ENCODE results near the gene MITD1.
A peak's percentile ranks its signal among the peaks of the same experiment; 100 is the strongest.
"Not testable (repeated sequence)": the region's sequence is repeated elsewhere in the genome, so short reads cannot be mapped to it uniquely, and the experiment has no call there.

The MITD1 gene

DNA sequence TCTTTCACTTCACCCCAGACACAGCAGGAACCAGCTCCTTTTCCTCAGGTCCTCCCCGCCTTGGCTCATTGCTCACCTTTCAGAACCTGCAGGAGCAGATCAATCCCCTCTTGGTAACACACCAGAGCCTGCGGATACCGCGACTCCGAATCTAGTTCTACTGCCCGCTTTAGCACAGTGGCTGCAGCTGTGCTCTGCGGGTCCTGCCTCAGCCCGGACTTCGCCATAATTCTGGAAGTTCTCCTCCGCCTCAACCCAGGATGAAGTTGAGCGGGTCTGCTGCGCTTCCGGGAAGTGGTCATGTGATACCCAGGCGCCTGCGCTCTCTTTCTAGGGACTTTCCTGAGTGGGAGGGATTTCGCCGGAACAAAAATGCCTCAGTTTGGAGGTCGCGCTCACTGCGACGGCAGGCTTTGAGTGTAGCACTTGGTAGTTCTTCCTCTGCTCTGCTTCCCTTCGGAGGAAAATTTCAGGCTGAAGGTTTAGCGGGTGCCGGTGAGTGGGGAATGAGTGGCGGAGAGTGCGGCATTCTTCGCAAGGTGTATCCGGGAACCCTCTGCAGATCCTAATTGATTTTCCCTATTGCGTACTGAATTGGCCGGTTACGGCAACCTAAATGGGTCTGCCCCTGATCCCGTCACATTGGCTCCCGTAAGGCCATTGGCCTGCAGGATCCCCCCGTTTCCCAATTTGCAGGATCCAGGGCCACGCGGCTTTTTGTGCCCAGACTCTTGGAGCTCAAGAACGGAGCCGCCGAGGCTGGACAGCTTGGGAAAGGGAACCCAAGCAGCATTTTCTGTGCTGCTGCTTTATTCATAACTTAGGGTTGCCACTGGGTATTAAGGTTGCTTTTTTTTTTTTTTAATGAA lies at the start of gene MITD1, which contains the start of gene MRPL30:
Gene MITD1 (minus strand): TSS at position 304 of the 869 bp plus-strand sequence. CDS start 77 bp downstream, at position 227.
Gene MRPL30 (plus strand): TSS at position 430 of the 869 bp plus-strand sequence. CDS start 5,020 bp downstream, outside the sequence.
- DNase-seq, result peak; percentile 85

DNA sequence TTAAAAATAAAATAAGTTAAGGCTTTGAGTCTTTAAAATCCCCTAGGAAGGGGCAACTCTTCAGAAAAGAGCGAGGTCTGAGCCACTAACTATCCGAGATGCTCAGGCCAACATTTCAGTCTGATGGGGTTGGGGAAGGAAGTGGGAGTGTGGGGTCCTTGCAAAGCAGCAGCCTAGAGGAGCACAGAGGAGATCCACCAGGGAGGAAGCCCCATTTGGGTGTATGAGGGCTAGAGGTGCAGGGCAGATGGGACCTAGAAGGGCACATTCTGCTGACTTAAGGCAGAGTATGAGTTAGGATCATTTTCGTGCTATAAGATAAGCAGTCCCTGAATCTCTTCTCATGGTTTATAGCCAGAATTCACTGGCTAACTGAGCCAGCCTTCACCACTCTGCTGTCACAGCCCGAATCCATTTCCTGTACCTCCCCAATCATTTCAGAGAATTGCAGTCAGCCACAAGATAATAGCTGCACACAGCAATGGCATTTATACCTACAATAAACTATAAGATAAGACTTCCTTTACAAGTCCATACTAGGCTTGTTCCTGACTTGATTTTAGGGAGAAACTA lies 37.2 kb upstream of the MITD1 start:
- DNase-seq, result no peak

DNA sequence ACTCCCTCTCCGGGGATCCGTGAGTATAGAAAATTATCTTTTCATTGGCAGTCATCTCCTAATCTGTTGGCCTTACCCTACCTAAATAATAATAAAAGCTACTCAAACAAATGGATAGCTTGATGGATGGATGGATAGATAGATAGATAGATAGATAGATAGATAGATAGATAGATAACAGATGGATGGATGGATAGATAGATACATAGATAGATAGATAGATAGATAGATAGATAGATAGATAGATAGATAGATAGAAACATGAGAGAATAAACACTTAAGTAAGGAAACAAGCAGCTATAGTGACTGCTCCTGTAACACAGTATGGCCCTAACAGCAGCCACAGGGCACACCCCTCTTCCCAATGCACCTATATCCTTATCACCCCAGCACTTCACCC lies 35.2 kb upstream of the MITD1 start:
- no peak for DNase-seq

DNA sequence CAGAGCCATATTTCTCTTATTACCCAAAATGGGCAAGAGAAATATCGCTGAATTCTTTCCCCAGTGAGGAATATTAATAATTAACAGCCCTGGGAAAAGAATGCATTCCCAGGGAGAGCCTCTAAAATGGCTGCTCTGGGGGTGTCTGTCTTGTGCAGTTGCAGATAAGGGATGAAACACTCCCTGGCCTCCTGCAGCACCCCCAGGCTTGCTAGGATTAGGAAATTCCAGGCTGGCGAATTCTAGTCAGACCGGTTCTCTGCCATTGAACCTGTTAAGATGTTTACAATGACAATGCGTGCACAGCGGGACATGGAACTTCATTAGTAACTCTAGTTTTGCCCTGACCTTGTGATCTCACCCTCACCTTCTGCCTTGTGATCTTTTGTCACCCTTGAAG lies 24.6 kb upstream of the MITD1 start:
- no peak for DNase-seq

DNA sequence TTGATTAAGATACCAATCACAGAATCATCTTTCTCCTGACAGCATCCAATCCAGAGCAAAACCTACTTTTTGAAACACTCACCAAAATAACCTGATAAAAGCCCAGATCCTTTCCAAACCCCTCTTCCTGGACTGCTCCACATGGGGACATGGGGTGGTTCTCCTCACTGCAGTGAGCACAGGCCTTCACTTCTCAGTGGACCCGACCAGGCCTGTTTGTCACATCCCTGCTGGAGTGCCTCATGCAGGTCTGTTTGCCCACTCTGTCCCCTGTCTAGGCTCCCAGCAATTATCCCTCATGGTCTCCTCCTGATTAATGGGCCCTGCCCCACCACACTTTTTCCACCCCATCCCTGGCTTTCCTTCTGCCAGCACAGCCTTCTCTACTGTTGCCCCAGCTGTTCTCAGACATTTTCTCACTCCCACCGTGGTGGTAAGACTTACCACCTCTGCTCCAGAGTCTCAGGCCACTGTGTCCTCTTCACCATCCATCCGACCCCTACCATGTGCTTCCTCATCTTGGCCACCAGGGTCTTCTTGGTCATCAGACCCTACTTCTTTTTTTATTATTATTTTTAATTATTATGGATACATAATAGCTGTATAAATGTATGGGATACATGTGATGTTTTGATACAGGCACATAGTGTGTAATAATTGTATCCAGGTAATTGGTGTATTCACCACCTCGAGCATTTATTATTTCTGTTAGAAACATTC lies 21.3 kb upstream of the MITD1 start:
- DNase-seq, result no peak

DNA sequence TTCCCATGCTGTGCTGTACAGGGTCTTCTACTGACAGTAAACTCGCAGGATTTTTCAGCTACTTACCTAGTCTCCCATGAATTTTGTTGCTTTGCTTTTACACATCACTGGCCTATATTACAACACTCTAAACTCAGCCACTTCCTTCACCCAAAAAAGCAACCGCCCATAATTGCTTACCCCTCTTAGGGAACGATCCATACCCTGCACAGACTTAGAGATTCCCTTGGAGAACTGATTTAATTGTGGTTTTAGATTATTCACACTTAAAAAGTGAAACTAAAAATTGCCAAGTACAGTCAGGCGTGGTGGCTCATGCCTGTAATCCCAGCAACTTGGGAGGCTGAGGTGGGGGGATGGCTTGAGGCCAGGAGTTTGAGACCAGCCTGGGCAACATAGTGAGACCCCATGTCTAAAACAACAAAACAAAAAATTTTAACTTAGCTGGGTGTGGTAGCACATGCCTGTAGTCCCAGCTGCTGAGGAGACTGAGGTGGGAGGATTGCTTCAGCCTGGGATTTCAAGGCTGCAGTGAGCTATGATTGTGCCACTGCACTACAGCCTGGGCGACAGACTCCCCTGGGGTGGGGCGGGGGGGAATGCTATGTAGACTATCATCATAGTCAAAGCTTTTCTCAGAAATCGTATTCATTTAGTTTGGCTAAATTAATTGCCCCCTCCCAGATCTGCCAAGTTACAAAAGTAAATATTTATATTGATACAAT lies 19.4 kb upstream of the MITD1 start:
- no peak for DNase-seq

- no peak for DNase-seq
Observed at GRCh38 chr2:99198103-99198841, 17.4 kb upstream of the MITD1 start.

DNA sequence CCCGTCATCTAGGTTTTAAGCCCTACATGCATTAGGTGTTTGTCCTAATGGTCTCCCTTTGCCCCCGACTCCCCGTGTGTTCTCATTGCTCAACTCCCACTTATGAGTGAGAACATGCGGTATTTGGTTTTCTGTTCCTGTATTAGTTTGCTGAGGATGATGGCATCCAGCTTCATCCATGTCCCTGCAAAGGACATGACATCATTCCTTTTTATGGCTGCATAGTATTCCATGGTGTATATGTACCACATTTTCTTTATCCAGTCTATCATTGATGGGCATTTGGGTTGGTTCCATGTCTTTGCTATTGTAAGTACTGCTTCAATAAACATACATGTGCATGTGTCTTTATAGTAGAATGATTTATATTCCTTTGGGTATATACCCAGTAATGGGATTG lies 11.5 kb upstream of the MITD1 start:
- not testable (repeated sequence) for DNase-seq

DNA sequence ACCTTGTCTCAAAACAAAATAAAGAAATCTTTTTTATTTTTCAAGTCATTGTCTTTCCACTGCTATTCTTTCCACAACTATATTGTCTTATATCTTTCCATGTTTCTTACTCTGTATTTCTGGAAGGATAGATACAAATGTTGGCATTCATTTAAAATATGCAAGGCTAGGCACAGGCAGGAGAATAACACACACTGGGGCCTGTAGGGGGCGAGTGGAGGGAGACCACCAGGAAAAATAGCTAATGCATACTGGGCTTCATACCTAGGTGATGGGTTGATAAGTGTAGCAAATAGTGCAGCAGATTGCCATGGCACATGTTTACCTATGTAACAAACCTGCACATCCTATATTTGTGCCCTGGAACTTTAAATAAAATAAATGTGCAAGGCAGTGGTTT lies 9.7 kb upstream of the MITD1 start:
- DNase-seq, result no peak

GRCh38 chr2:99188357-99188756 lies 7.5 kb upstream of the MITD1 start:
- no peak for DNase-seq

- DNase-seq, result no peak
Observed at GRCh38 chr2:99187011-99187410, 6.2 kb upstream of the MITD1 start.

GRCh38 chr2:99184811-99185210 lies 4.0 kb upstream of the MITD1 start:
- no peak for DNase-seq

DNA sequence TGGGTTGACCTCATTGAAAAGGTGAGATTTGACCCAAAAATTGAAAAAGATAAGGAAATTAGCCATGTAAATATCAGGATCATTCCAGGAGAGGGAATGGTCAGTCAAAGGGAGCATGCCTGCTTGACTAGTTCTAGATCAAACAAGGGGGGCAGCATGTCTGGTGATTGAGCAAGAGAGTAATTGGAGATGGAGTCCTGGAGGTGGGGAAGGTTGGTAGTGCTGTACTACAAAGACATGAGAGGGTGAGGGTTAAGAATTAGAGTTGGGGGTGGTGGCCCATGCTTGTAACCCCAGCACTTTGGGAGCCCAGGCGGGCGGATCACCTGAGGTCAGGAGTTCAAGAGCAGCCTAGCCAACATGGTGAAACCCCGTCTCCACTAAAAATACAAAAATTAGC lies 2.2 kb upstream of the MITD1 start:
- no peak for DNase-seq

- no peak for DNase-seq
Observed at GRCh38 chr2:99181624-99182000, 754 bp upstream of the MITD1 start.

DNA sequence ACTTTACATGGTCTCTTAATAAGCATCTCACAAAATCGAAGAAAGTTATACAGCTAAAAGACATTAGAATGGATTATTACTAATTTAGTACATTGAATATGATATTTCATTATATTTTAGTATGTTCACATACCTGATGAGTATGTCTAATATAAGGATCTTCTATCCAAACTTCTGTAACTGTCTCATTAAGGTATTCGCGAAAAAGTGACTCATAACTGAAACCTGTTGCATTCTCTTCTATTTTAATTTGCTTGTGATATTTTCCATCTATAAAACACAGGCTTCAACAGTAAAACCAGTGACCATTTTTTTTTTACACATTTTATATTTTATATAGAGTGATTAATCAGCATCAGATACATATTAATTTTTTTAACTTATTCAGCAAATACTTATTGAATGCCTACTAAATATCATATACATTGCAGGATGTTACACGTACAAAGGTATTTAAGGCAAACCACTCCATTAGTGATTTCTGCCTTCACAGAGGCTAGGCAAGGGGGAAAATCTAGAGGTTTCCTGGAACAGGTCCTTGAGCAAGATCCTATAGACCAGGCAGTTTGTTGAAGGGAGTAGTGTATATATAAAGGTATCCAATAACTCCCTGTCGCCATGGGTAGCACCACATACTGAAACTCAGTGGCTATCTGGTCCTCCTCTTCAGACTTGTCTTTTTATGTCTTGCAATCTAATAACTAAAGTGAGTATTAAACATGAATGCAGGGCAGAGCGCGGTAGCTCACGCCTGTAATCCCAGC lies 9.3 kb downstream of the MITD1 start:
- no peak for DNase-seq

GRCh38 chr2:99169534-99169933 lies 11.3 kb downstream of the MITD1 start:
- DNase-seq, result no peak

DNA sequence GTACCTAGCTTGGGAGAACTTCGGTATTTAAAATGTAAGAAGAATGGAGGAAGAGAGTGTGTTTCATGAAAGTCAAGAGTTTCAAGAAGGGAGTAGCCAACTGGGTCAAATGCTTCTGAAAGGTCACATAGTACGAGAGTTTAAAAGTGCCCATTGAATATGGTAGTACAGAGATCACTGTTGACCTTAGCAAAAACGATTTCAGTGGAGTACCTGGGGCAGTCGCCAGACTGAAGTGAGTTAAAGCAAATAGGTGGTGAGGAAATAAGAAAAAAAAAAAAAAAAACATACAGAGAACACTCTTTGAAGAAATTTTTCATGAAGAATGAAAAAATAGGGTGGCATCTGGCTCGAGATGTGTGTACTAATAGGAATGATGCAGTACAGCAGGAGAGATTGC lies 14.6 kb downstream of the MITD1 start:
- no peak for DNase-seq

- DNase-seq, result no peak
Observed at GRCh38 chr2:99159594-99159993, 21.3 kb downstream of the MITD1 start.

- no peak for DNase-seq
Observed at GRCh38 chr2:99158599-99158998, 22.3 kb downstream of the MITD1 start.

- DNase-seq, result no peak
Observed at GRCh38 chr2:99156891-99157290, 24.0 kb downstream of the MITD1 start.
